A549 (cell line): ENCODE measurements around the gene KNDC1.

ENCODE experiments used
- CHD4 ChIP-seq: fragments of 200-600 bp; sonication (generic); IDR thresholded peaks from 2 replicates; pipeline ENCODE4 v1.6.1; 2016; ENCODE audit warnings: antibody characterized with exemption, mild to moderate bottlenecking, borderline replicate concordance
- CTCF ChIP-seq: fragments of >200 bp; sonication (Bioruptor Twin); formaldehyde crosslinking; IDR thresholded peaks from 3 replicates; pipeline ENCODE4 v1.5.1; 2016
- FOXS1 ChIP-seq: fragments of 250-450 bp; sonication (Bioruptor Pico); IDR thresholded peaks from 2 replicates; pipeline ENCODE4 v1.5.0; 2020; ENCODE audit warnings: mild to moderate bottlenecking, moderate library complexity
- JUN ChIP-seq, 2 experiments: fragments of >200 bp; sonication (Bioruptor Twin); formaldehyde crosslinking; IDR thresholded peaks; 2 replicates in 1 of 2; 3 replicates in 1 of 2; pipeline ENCODE4 v1.6.1; 2016 to 2017
- NR3C1 ChIP-seq: fragments of >200 bp; sonication (Bioruptor Twin); formaldehyde crosslinking; IDR thresholded peaks from 3 replicates; pipeline ENCODE4 v1.6.1; 2017
- POLR2A ChIP-seq: IDR thresholded peaks from 2 replicates; pipeline ENCODE4 v1.6.1; 2012; ENCODE audit warnings: mild to moderate bottlenecking, low read length
- RARB ChIP-seq: fragments of 250-450 bp; sonication (Bioruptor Pico); IDR thresholded peaks from 2 replicates; pipeline ENCODE4 v1.8.0; 2021; ENCODE audit warnings: mild to moderate bottlenecking, moderate library complexity

GRCh38 chr10:133209641-133210040 is 49.6 kb downstream of the KNDC1 start:
- TF ChIP-seq CTCF = no peak
- TF ChIP-seq POLR2A = no peak
- TF ChIP-seq FOXS1 (CRISPR knock-in tag) = no peak
- TF ChIP-seq RARB = no peak
- no peak for TF ChIP-seq NR3C1
- no peak for TF ChIP-seq CHD4
- TF ChIP-seq JUN (IDR thresholded peaks at IDR 0.05) = no peak
